22Rv1 (cell line): Measurements from ENCODE around the gene ANKS1B.

ENCODE experiments used
- CTCF ChIP-seq: fragments of 450-650 bp; IDR thresholded peaks from 2 replicates; pipeline ENCODE4 v1.5.1; 2017; ENCODE audit warnings: mild to moderate bottlenecking
- ZFX ChIP-seq: fragments of 450-650 bp; IDR thresholded peaks from 2 replicates; pipeline ENCODE4 v1.6.1; 2017; ENCODE audit warnings: antibody characterized with exemption, borderline replicate concordance

GRCh38 chr12:98783420-98783819 is 1201.3 kb downstream of the ANKS1B start:
- TF ChIP-seq CTCF: no peak
- TF ChIP-seq ZFX: no peak
